ENCODE measurements around the gene CLEC16A.
A peak's percentile ranks its signal among the peaks of the same experiment; 100 is the strongest.

The CLEC16A gene

GRCh38 chr16:11190588-11191560, 246.5 kb downstream of the CLEC16A start:
- peak; percentile 61 for DNase-seq

- DNase-seq, result no peak
These were observed 247.3 kb downstream of the CLEC16A start for GRCh38 chr16:11191665-11192064.

GRCh38 chr16:11193494-11193893, 249.1 kb downstream of the CLEC16A start:
- DNase-seq, result no peak

GRCh38 chr16:11194913-11195312, 250.5 kb downstream of the CLEC16A start:
- DNase-seq, result no peak

- no peak for DNase-seq
These were observed 252.0 kb downstream of the CLEC16A start for GRCh38 chr16:11196286-11196828.

- DNase-seq, result no peak
These were observed 254.0 kb downstream of the CLEC16A start for GRCh38 chr16:11198375-11198774.

GRCh38 chr16:11198828-11199227, 254.5 kb downstream of the CLEC16A start:
- no peak for DNase-seq

- DNase-seq, result no peak
These were observed 256.2 kb downstream of the CLEC16A start for GRCh38 chr16:11200592-11200991.

- DNase-seq, result peak; percentile 12
These were observed 257.3 kb downstream of the CLEC16A start for GRCh38 chr16:11201498-11202259.

GRCh38 chr16:11202260-11203091, 258.1 kb downstream of the CLEC16A start:
- DNase-seq, result no peak

GRCh38 chr16:11203111-11203623, 258.8 kb downstream of the CLEC16A start:
- DNase-seq, result no peak

- DNase-seq, result no peak
These were observed 260.2 kb downstream of the CLEC16A start for GRCh38 chr16:11204513-11205047.

GRCh38 chr16:11205065-11205699, 260.8 kb downstream of the CLEC16A start:
- DNase-seq, result no peak

GRCh38 chr16:11205754-11206581, 261.6 kb downstream of the CLEC16A start:
- no peak for DNase-seq

GRCh38 chr16:11207646-11208045, 263.3 kb downstream of the CLEC16A start:
- no peak for DNase-seq

- no peak for DNase-seq
These were observed 264.7 kb downstream of the CLEC16A start for GRCh38 chr16:11208916-11209665.

- DNase-seq, result no peak
These were observed 265.9 kb downstream of the CLEC16A start for GRCh38 chr16:11210260-11210659.

GRCh38 chr16:11211061-11211976, 267.0 kb downstream of the CLEC16A start:
- DNase-seq, result no peak
